ENCODE results near the gene PAGE2B.

- TF ChIP-seq CTCF (IDR thresholded peaks at IDR 0.05 in 2 of 3, conservative IDR thresholded peaks at IDR 0.05 in 1 of 3; ENCODE audit: borderline replicate concordance in 1 of 3, insufficient read depth in 1 of 3, low read depth in 2 of 3, low read length in 2 of 3) (no peak), SRF (IDR thresholded peaks at IDR 0.05; ENCODE audit: low read depth) (no peak), POLR2AphosphoS5 (IDR thresholded peaks at IDR 0.05; ENCODE audit: low read depth, low read length) (no peak), POLR2A (IDR thresholded peaks at IDR 0.05; ENCODE audit: borderline replicate concordance, extremely low read depth, insufficient read depth, insufficient read length) (no peak), YY1 (IDR thresholded peaks at IDR 0.05; ENCODE audit: extremely low read depth, insufficient replicate concordance, low read depth, low read length) (no peak)
Measured at GRCh38 chrX:55118574-55118973, 43.7 kb downstream of the PAGE2B start.
